Ureter (tissue), 1 donor: ENCODE data around the gene RNF126. TPM values are rescaled to one million over a fixed set of nuclear protein-coding genes. Genes with fewer than 3 reads are reported as not detected.
A peak's percentile ranks its signal among the peaks of the same experiment; 100 is the strongest.

Experiments used
- DNase-seq: peaks from one replicate; pipeline ENCODE4 v3.0.0-alpha.2; 2020; ENCODE audit warnings: low spot score
- total RNA-seq: library from RNA; stranded (reverse); gene quantifications from one replicate; pipeline ENCODE4 v1.2.4, GENCODE V29; 2023
- donor health status: DM: yes; HTN: yes; CAD: no.

The RNF126 gene
- total RNA-seq, 1 donor from 2014 or later, result 54.5 TPM

GRCh38 chr19:663682-664117, 686 bp upstream of the RNF126 start:
- DNase-seq, result no peak

- no peak for DNase-seq
Observed at GRCh38 chr19:662207-662961, 630 bp downstream of the RNF126 start.

GRCh38 chr19:661427-662196, 1.4 kb downstream of the RNF126 start:
- no peak for DNase-seq

- no peak for DNase-seq
Observed at GRCh38 chr19:660793-661426, 2.1 kb downstream of the RNF126 start.

- peak; percentile 83 for DNase-seq
Observed at GRCh38 chr19:658916-659839, 3.8 kb downstream of the RNF126 start.

GRCh38 chr19:658059-658839, 4.8 kb downstream of the RNF126 start:
- no peak for DNase-seq

- no peak for DNase-seq
Observed at GRCh38 chr19:657611-658010, 5.4 kb downstream of the RNF126 start.

GRCh38 chr19:656751-657559, 6.1 kb downstream of the RNF126 start:
- no peak for DNase-seq

- no peak for DNase-seq
Observed at GRCh38 chr19:655691-656090, 7.3 kb downstream of the RNF126 start.

GRCh38 chr19:653425-653824, 9.6 kb downstream of the RNF126 start:
- no peak for DNase-seq

- DNase-seq, result no peak
Observed at GRCh38 chr19:652467-653389, 10.3 kb downstream of the RNF126 start.

- no peak for DNase-seq
Observed at GRCh38 chr19:651991-652390, 11.0 kb downstream of the RNF126 start.

GRCh38 chr19:651114-651818, 11.7 kb downstream of the RNF126 start:
- DNase-seq, result no peak

GRCh38 chr19:650121-650520, 12.9 kb downstream of the RNF126 start:
- no peak for DNase-seq

- no peak for DNase-seq
Observed at GRCh38 chr19:648904-649801, 13.9 kb downstream of the RNF126 start.

GRCh38 chr19:648305-648704, 14.7 kb downstream of the RNF126 start:
- no peak for DNase-seq
